ENCODE measurements around the gene AKR1E2.

AKR1E2 gene

DNA sequence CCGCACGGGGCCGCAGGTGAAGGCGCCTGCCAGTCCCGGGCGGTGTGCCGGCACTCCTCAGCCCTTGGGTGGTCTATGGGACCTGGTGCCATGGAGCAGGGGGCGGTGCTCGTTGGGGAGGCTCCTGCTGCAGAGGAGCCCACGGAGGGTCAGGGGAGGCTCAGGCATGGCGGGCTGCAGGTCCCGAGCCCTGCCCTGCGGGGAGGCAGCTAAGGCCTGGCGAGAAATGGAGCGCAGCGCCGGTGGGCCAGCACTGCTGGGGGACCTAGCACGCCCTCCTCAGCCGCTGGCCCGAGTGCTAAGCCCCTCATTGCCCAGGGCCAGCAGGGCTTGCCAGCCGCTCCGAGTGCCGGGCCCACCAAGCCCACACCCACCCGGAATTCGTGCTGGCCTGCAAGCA lies 18.9 kb downstream of the AKR1E2 start:
- Histone ChIP-seq H3K9ac (ENCODE audit: low read depth, low read length) (no peak overlapping the region), H3K4me1 (ENCODE audit: insufficient read depth, low read length) (no peaks in the 10 kb centered on the region; the same call in 1 of the 2 replicates), H3K9me3 (ENCODE audit: control insufficient read depth, insufficient read depth, low read length) (no peaks in the 10 kb centered on the region), H3K36me3 (ENCODE audit: insufficient read depth, low read length) (peaks cover 4% of the 10 kb centered on the region; the same call in 1 of the 2 replicates)

DNA sequence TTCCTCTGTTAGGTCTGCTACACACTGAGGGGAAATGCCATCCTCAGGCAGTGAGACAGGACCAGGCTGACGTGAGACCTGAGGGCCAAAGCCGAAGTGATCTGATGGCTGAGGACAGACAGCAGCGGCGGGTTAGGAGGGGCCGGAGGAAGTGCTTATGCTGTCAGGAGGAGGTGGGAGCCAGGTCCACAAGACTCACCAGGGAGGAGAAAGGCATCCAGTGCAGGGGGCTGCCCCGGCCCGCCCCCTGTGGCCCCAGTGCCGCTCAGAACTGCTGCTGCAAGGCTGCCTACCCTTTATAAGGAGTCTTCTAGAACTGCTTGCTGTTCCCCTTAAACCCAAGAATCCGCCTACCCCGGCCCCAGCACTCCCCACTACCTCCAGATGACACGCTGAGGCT lies 19.8 kb downstream of the AKR1E2 start:
- H3K9ac ChIP-seq (ENCODE audit: low read depth, low read length), result no peak overlapping the region
- H3K9me3 ChIP-seq (ENCODE audit: control insufficient read depth, insufficient read depth, low read length), result no peaks in the 10 kb centered on the region
- H3K36me3 ChIP-seq (ENCODE audit: insufficient read depth, low read length), result peaks cover 4% of the 10 kb centered on the region; the same call in 1 of the 2 replicates
- no peaks in the 10 kb centered on the region; the same call in 1 of the 2 replicates for H3K4me1 ChIP-seq (ENCODE audit: insufficient read depth, low read length)

DNA sequence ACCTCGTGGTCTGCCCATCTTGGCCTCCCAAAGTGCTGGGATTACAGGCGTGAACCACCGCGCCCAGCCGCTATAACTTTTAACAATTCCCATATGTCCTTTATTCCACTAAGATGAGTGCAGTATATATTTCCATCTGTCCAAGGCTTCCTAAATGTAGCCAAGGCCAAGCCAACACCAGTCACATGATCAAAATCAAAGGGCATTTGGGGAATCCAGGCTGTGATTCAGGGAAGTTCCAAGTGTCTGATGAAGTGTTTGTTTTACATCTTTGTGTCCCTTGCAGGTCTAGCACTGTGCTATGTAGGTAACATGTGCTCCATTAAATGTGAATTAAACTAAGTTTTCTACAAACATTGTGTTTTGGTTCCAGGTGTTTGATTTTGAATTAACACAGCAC lies 20.8 kb downstream of the AKR1E2 start:
- peaks cover 4% of the 10 kb centered on the region; the same call in 1 of the 2 replicates for H3K36me3 ChIP-seq (ENCODE audit: insufficient read depth, low read length)
- no peaks in the 10 kb centered on the region; the same call in 1 of the 2 replicates for H3K4me1 ChIP-seq (ENCODE audit: insufficient read depth, low read length)
- H3K9ac ChIP-seq (ENCODE audit: low read depth, low read length), result no peak overlapping the region
- no peaks in the 10 kb centered on the region for H3K9me3 ChIP-seq (ENCODE audit: control insufficient read depth, insufficient read depth, low read length)

DNA sequence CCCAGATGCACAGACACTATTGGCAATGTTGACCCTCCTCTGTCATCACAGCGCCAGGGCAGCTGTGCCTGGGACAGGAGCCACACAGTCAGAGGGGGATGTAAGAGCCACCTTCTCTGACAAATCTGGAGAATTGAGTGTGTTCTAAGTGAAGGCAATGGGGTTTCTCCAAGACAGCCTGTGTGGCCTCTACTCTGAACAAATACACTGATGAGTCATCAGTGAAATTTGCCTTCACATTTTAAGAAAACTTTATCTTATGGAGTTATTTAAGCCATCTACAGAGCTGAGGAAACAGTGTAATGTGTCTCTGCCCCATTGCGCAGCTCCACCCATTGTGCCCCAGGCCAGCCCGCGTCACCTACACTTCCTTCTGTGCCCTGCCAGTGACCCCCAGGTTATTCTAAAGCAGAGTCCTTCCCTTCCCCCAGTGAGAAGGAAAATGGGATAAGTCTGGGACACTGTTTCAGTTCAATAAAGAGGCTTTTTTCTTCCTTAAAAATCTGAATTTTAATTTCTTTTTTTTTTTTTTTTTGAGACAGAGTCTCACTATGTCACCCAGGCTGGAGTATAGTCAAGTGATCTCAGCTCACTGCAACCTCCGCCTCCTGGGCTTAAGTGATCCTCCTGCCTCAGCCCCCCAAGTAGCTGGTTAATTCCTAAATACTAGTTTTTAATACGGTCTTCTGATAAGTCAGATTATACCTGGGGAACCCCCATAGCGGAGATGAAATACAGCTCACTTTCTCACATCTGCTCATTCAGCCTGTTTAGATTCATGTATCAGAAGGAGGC lies 21.8 kb downstream of the AKR1E2 start:
- H3K9me3 ChIP-seq (ENCODE audit: control insufficient read depth, insufficient read depth, low read length), result no peaks in the 10 kb centered on the region
- H3K36me3 ChIP-seq (ENCODE audit: insufficient read depth, low read length), result peaks cover 4% of the 10 kb centered on the region; the same call in 1 of the 2 replicates
- H3K4me1 ChIP-seq (ENCODE audit: insufficient read depth, low read length), result no peaks in the 10 kb centered on the region; the same call in 1 of the 2 replicates
- no peak overlapping the region for H3K9ac ChIP-seq (ENCODE audit: low read depth, low read length)

DNA sequence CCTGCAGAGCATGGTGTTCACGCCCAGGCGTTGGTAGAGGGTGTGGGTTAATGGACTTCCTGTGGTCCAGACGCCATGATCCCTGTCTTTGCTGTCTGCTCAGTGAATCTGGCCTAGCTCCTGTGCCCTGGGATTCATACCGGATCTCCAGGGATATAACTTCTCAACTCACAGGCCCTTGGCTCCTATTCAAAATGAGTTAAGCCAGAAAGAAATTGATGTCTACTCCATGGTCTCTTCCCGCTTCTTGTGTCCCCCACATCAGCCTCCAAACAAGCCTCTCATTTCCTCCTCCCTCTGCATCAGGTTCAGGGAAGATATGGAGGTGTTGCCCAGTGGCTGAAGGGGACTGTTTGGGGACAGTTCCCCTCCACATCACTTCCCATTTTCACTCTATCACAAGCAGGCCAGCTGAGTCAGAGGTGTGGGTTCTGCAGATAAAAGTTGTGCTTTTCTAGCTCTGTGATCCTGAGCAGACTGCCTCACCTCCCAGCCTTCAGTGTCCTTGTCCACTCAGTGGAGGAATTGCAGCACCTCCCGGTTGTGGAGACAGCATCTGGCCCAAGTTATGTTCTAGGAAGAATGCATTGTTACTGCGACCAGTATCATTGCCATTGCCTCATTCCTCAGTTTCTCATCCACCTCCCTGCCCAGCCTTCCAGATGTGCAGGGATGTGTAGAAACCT lies 22.5 kb downstream of the AKR1E2 start:
- Histone ChIP-seq H3K9ac (ENCODE audit: low read depth, low read length) (no peak overlapping the region), H3K4me1 (ENCODE audit: insufficient read depth, low read length) (no peaks in the 10 kb centered on the region; the same call in 1 of the 2 replicates), H3K36me3 (ENCODE audit: insufficient read depth, low read length) (peaks cover 4% of the 10 kb centered on the region; the same call in 1 of the 2 replicates), H3K9me3 (ENCODE audit: control insufficient read depth, insufficient read depth, low read length) (no peaks in the 10 kb centered on the region)

DNA sequence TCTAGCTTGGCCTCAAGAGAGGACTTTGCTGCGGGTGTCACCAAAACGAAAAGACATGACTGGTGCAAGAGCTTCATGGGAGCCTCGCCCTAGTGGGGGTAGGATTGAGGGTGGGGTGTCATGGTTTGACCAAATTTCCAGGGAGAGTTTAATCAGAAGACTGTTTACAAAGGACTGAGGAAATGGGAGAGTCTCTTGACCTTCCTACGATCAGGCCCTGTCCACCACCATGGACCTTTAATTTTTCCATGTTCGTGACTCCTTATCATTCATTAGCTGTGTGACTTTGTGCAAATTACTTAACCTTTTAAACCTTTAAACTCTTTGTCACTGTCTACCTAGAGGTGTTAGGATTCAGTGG lies 23.0 kb downstream of the AKR1E2 start:
- Histone ChIP-seq H3K36me3 (ENCODE audit: insufficient read depth, low read length) (peaks cover 4% of the 10 kb centered on the region; the same call in 1 of the 2 replicates), H3K9ac (ENCODE audit: low read depth, low read length) (no peak overlapping the region), H3K4me1 (ENCODE audit: insufficient read depth, low read length) (no peaks in the 10 kb centered on the region; the same call in 1 of the 2 replicates), H3K9me3 (ENCODE audit: control insufficient read depth, insufficient read depth, low read length) (no peaks in the 10 kb centered on the region)

GRCh38 chr10:4849555-4850242 lies 23.7 kb downstream of the AKR1E2 start:
- H3K36me3 ChIP-seq (ENCODE audit: insufficient read depth, low read length), result peaks cover 4% of the 10 kb centered on the region; the same call in 1 of the 2 replicates
- no peak overlapping the region for H3K9ac ChIP-seq (ENCODE audit: low read depth, low read length)
- no peaks in the 10 kb centered on the region; the same call in 1 of the 2 replicates for H3K4me1 ChIP-seq (ENCODE audit: insufficient read depth, low read length)
- no peaks in the 10 kb centered on the region for H3K9me3 ChIP-seq (ENCODE audit: control insufficient read depth, insufficient read depth, low read length)

DNA sequence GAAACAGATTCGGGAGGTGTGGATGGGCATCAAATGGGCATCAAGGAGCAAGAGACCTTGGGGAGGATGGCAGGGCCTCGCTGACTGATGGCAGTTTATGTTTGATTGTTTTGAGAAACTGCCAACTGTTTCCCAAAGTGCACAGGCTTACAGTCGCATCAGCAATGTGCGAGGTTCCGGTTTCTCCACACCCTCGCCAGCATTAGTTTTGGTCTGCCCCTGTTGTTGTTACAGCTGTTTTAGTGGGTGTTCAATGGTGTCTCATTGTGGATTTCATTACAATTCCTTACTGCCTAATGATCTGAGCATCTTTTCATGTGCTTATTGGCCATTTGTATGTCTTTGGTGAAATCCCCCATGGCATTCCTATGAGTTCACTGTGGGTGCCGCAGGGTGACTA lies 24.4 kb downstream of the AKR1E2 start:
- Histone ChIP-seq H3K9ac (ENCODE audit: low read depth, low read length) (no peak overlapping the region), H3K9me3 (ENCODE audit: control insufficient read depth, insufficient read depth, low read length) (no peaks in the 10 kb centered on the region), H3K36me3 (ENCODE audit: insufficient read depth, low read length) (peaks cover 4% of the 10 kb centered on the region; the same call in 1 of the 2 replicates), H3K4me1 (ENCODE audit: insufficient read depth, low read length) (no peaks in the 10 kb centered on the region; the same call in 1 of the 2 replicates)

- no peaks in the 10 kb centered on the region; the same call in 1 of the 2 replicates for H3K4me1 ChIP-seq (ENCODE audit: insufficient read depth, low read length)
- peaks cover 4% of the 10 kb centered on the region; the same call in 1 of the 2 replicates for H3K36me3 ChIP-seq (ENCODE audit: insufficient read depth, low read length)
- H3K9ac ChIP-seq (ENCODE audit: low read depth, low read length), result no peak overlapping the region
- no peaks in the 10 kb centered on the region for H3K9me3 ChIP-seq (ENCODE audit: control insufficient read depth, insufficient read depth, low read length)
Measured at GRCh38 chr10:4851176-4851575, 25.2 kb downstream of the AKR1E2 start.

- H3K36me3 ChIP-seq (ENCODE audit: insufficient read depth, low read length), result peaks cover 4% of the 10 kb centered on the region; the same call in 1 of the 2 replicates
- H3K9ac ChIP-seq (ENCODE audit: low read depth, low read length), result no peak overlapping the region
- H3K4me1 ChIP-seq (ENCODE audit: insufficient read depth, low read length), result no peaks in the 10 kb centered on the region; the same call in 1 of the 2 replicates
- H3K9me3 ChIP-seq (ENCODE audit: control insufficient read depth, insufficient read depth, low read length), result no peaks in the 10 kb centered on the region
Measured at GRCh38 chr10:4851846-4852245, 25.8 kb downstream of the AKR1E2 start.

- Histone ChIP-seq H3K36me3 (ENCODE audit: insufficient read depth, low read length) (no peaks in the 10 kb centered on the region), H3K9ac (ENCODE audit: low read depth, low read length) (no peak overlapping the region), H3K4me1 (ENCODE audit: insufficient read depth, low read length) (no peaks in the 10 kb centered on the region), H3K9me3 (ENCODE audit: control insufficient read depth, insufficient read depth, low read length) (no peaks in the 10 kb centered on the region)
Measured at GRCh38 chr10:4865945-4866661, 40.1 kb downstream of the AKR1E2 start.

GRCh38 chr10:4867109-4867519 lies 41.1 kb downstream of the AKR1E2 start:
- no peaks in the 10 kb centered on the region for H3K9me3 ChIP-seq (ENCODE audit: control insufficient read depth, insufficient read depth, low read length)
- no peaks in the 10 kb centered on the region for H3K4me1 ChIP-seq (ENCODE audit: insufficient read depth, low read length)
- no peaks in the 10 kb centered on the region for H3K36me3 ChIP-seq (ENCODE audit: insufficient read depth, low read length)
- no peak overlapping the region for H3K9ac ChIP-seq (ENCODE audit: low read depth, low read length)

- Histone ChIP-seq H3K9ac (ENCODE audit: low read depth, low read length) (no peak overlapping the region), H3K4me1 (ENCODE audit: insufficient read depth, low read length) (no peaks in the 10 kb centered on the region)
Measured at GRCh38 chr10:4867520-4868356, 41.7 kb downstream of the AKR1E2 start.

More at GRCh38 chr10:4867520-4868356, 41.7 kb downstream of the AKR1E2 start:
- Histone ChIP-seq H3K36me3 (ENCODE audit: insufficient read depth, low read length) (no peaks in the 10 kb centered on the region), H3K9me3 (ENCODE audit: control insufficient read depth, insufficient read depth, low read length) (no peaks in the 10 kb centered on the region)

Measured in ES-I3 (cell line).